Measurements from ENCODE around the gene CYP3A4.

DNA sequence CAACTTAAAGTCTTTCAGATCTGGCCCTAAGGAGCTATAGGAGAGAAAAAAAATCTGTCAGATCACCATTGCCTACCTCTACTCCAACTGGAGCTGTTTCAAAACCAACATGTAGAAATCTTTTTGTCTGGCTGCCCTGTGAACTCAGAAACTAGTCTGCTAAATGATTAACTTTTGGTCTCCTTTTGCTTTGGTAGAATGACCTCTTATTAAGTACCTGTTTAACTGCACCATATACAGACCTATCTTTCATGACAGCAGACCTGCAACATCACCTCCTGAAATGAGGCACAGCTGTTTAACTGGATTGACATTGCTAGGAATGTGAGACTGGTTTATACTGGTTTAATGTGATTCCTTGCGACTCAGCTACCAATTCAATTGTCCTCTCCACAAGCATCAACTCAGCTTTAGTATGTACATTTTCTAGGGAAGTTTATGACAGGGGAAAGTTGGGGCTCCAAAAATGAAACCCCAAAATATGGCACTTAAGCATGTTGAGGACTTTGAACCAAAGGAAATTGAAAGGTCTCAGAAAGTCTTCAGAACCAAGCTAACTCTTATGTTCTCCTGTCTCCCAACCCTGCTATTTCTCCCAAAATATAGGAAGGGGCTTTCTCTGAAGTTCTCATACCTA is 45.7 kb upstream of the CYP3A4 start:
- TF ChIP-seq ZZZ3 (IDR thresholded peaks at IDR 0.05): no peak
- TF ChIP-seq ZNF121 (CRISPR knock-in tag; conservative IDR thresholded peaks at IDR 0.05): no peak
- TF ChIP-seq, protein P1, sequence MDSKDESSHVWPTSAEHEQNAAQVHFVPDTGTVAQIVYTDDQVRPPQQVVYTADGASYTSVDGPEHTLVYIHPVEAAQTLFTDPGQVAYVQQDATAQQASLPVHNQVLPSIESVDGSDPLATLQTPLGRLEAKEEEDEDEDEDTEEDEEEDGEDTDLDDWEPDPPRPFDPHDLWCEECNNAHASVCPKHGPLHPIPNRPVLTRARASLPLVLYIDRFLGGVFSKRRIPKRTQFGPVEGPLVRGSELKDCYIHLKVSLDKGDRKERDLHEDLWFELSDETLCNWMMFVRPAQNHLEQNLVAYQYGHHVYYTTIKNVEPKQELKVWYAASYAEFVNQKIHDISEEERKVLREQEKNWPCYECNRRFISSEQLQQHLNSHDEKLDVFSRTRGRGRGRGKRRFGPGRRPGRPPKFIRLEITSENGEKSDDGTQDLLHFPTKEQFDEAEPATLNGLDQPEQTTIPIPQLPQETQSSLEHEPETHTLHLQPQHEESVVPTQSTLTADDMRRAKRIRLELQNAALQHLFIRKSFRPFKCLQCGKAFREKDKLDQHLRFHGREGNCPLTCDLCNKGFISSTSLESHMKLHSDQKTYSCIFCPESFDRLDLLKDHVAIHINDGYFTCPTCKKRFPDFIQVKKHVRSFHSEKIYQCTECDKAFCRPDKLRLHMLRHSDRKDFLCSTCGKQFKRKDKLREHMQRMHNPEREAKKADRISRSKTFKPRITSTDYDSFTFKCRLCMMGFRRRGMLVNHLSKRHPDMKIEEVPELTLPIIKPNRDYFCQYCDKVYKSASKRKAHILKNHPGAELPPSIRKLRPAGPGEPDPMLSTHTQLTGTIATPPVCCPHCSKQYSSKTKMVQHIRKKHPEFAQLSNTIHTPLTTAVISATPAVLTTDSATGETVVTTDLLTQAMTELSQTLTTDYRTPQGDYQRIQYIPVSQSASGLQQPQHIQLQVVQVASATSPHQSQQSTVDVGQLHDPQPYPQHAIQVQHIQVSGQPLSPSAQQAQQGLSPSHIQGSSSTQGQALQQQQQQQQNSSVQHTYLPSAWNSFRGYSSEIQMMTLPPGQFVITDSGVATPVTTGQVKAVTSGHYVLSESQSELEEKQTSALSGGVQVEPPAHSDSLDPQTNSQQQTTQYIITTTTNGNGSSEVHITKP (IDR thresholded peaks at IDR 0.05; ENCODE audit: partially characterized antibody): no peak
- TF ChIP-seq, protein P2, sequence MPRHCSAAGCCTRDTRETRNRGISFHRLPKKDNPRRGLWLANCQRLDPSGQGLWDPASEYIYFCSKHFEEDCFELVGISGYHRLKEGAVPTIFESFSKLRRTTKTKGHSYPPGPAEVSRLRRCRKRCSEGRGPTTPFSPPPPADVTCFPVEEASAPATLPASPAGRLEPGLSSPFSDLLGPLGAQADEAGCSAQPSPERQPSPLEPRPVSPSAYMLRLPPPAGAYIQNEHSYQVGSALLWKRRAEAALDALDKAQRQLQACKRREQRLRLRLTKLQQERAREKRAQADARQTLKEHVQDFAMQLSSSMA (CRISPR knock-in tag; IDR thresholded peaks at IDR 0.05): no peak
- no peak for TF ChIP-seq BRD9 (IDR thresholded peaks at IDR 0.05; ENCODE audit: low read depth, partially characterized antibody)
- TF ChIP-seq ZNF175 (CRISPR knock-in tag; IDR thresholded peaks at IDR 0.05; ENCODE audit: low read depth): no peak
- no peak for TF ChIP-seq ZNF274 (IDR thresholded peaks at IDR 0.05; ENCODE audit: borderline replicate concordance, low read depth, low read length)
- no peak for TF ChIP-seq FOXA3 (CRISPR knock-in tag; conservative IDR thresholded peaks at IDR 0.05 in 1 of 2, IDR thresholded peaks at IDR 0.05 in 1 of 2)
- TF ChIP-seq NR2C2 (CRISPR knock-in tag; IDR thresholded peaks at IDR 0.05): no peak
- TF ChIP-seq NR2C2 (tag; IDR thresholded peaks at IDR 0.05): no peak
- no peak for TF ChIP-seq GABPB1 (CRISPR knock-in tag; IDR thresholded peaks at IDR 0.05)
- TF ChIP-seq ESRRA (IDR thresholded peaks at IDR 0.05; ENCODE audit: borderline replicate concordance, low read depth): no peak
- no peak for TF ChIP-seq TCF7 (IDR thresholded peaks at IDR 0.05; ENCODE audit: borderline replicate concordance)
- TF ChIP-seq, protein P3, sequence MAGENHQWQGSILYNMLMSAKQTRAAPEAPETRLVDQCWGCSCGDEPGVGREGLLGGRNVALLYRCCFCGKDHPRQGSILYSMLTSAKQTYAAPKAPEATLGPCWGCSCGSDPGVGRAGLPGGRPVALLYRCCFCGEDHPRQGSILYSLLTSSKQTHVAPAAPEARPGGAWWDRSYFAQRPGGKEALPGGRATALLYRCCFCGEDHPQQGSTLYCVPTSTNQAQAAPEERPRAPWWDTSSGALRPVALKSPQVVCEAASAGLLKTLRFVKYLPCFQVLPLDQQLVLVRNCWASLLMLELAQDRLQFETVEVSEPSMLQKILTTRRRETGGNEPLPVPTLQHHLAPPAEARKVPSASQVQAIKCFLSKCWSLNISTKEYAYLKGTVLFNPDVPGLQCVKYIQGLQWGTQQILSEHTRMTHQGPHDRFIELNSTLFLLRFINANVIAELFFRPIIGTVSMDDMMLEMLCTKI (IDR thresholded peaks at IDR 0.05; ENCODE audit: partially characterized antibody): no peak

Measured in K562 (cell line).